Brain pericyte (primary cell): ENCODE data around the gene FGF2.
"Not testable (repeated sequence)": the region's sequence is repeated elsewhere in the genome, so short reads cannot be mapped to it uniquely, and the experiment has no call there.

Source experiments
- DNase-seq: peaks from one replicate; pipeline ENCODE4 v3.0.0-alpha.2; 2012; ENCODE audit warnings: low read depth, low spot score

The FGF2 gene

GRCh38 chr4:122921971-122922876, 95.6 kb downstream of the FGF2 start, which contains the start of gene NUDT6:
NUDT6 (minus strand) TSS chr4:122922597; CDS start chr4:122922572, 25 bp downstream.
- DNase-seq, result peak; percentile 20

GRCh38 chr4:122922877-122923511, 96.4 kb downstream of the FGF2 start:
- peak; percentile 55 for DNase-seq

- no peak for DNase-seq
Measured at GRCh38 chr4:122928930-122929329, 102.3 kb downstream of the FGF2 start.

- DNase-seq, result no peak
Measured at GRCh38 chr4:122930862-122931261, 104.2 kb downstream of the FGF2 start.

GRCh38 chr4:122932763-122933162, 106.1 kb downstream of the FGF2 start:
- no peak for DNase-seq

- DNase-seq, result not testable (repeated sequence)
Measured at GRCh38 chr4:122945136-122945535, 118.5 kb downstream of the FGF2 start.

GRCh38 chr4:122946142-122946541, 119.5 kb downstream of the FGF2 start:
- no peak for DNase-seq
